WTC11 (cell line): ENCODE data around the gene CISD2. TPM values are rescaled to one million over a fixed set of nuclear protein-coding genes. Genes with fewer than 3 reads are reported as not detected.

Source experiments
- ATAC-seq: fragments of 200-7000 bp; cut with Tn5 transposase; 2 replicates; pipeline ENCODE4 v1.10.0; 2021; ENCODE audit warnings: mild to moderate bottlenecking, moderate library complexity
- CTCF ChIA-PET: fragments of 300-600 bp; sonication (Branson Sonifier 250); formaldehyde crosslinking; loops from one replicate; lab custom pipeline; 2021; ENCODE audit warnings: antibody characterized with exemption; lab: Charles Lee
- POLR2A ChIA-PET: fragments of 350-600 bp; sonication (Branson Sonifier 250); formaldehyde crosslinking; loops from one replicate; lab custom pipeline; 2021; ENCODE audit warnings: antibody characterized with exemption; lab: Charles Lee
- DNase-seq: peaks from one replicate; pipeline ENCODE4 v3.0.0; 2021; ENCODE audit warnings: low spot score
- H3K27ac Mint-ChIP-seq: 2 replicates; pipeline ENCODE4 v1.8.0; 2021; ENCODE audit warnings: mixed read lengths
- H3K27me3 Mint-ChIP-seq: 2 replicates; pipeline ENCODE4 v1.8.0; 2021; ENCODE audit warnings: low read depth, mild to moderate bottlenecking, moderate library complexity, mixed read lengths
- H3K36me3 Mint-ChIP-seq: 2 replicates; pipeline ENCODE4 v1.8.0; 2021; ENCODE audit warnings: mixed read lengths
- H3K4me1 Mint-ChIP-seq: 2 replicates; pipeline ENCODE4 v1.8.0; 2022; ENCODE audit warnings: mixed read lengths
- H3K4me3 Mint-ChIP-seq: 2 replicates; pipeline ENCODE4 v1.8.0; 2021; ENCODE audit warnings: mild to moderate bottlenecking, moderate library complexity, mixed read lengths
- H3K9me3 Mint-ChIP-seq: 2 replicates; pipeline ENCODE4 v1.8.0; 2021; ENCODE audit warnings: mixed read lengths
- AR ChIP-seq: fragments of 250-450 bp; sonication (Bioruptor Pico); IDR thresholded peaks from 2 replicates; pipeline ENCODE4 v1.9.0; 2021; ENCODE audit warnings: mild to moderate bottlenecking
- ATF2 ChIP-seq: sonication (generic); formaldehyde crosslinking; IDR thresholded peaks from 2 replicates; pipeline ENCODE4 v1.8.1; 2022; ENCODE audit warnings: low read depth, missing genetic modification reagents, borderline replicate concordance
- ATF3 ChIP-seq: sonication (generic); formaldehyde crosslinking; conservative IDR thresholded peaks from 2 replicates; pipeline ENCODE4 v1.8.1; 2022; ENCODE audit warnings: mild to moderate bottlenecking, missing genetic modification reagents
- CBFB ChIP-seq: sonication (generic); formaldehyde crosslinking; IDR thresholded peaks from 2 replicates; pipeline ENCODE4 v1.8.1; 2022; ENCODE audit warnings: mild to moderate bottlenecking, low read depth, missing genetic modification reagents
- CDX4 ChIP-seq: fragments of 250-450 bp; sonication (Bioruptor Pico); IDR thresholded peaks from 2 replicates; pipeline ENCODE4 v1.9.0; 2021; ENCODE audit warnings: moderate library complexity, mild to moderate bottlenecking, inconsistent platforms, borderline replicate concordance
- CREM ChIP-seq: sonication (generic); formaldehyde crosslinking; IDR thresholded peaks from 2 replicates; pipeline ENCODE4 v1.8.1; 2022; ENCODE audit warnings: mild to moderate bottlenecking, missing genetic modification reagents, moderate library complexity
- FOXK1 ChIP-seq: sonication (generic); formaldehyde crosslinking; IDR thresholded peaks from 2 replicates; pipeline ENCODE4 v1.8.0; 2022; ENCODE audit warnings: mild to moderate bottlenecking, moderate library complexity, missing genetic modification reagents
- FOXP1 ChIP-seq: sonication (generic); formaldehyde crosslinking; IDR thresholded peaks from 2 replicates; pipeline ENCODE4 v1.8.0; 2022; ENCODE audit warnings: missing genetic modification reagents, mild to moderate bottlenecking, moderate library complexity, borderline replicate concordance
- GABPB1 ChIP-seq: sonication (generic); formaldehyde crosslinking; IDR thresholded peaks from 2 replicates; pipeline ENCODE4 v1.8.1; 2023; ENCODE audit warnings: mild to moderate bottlenecking, missing genetic modification reagents
- HMGA2 ChIP-seq: fragments of 250-450 bp; sonication (Bioruptor Pico); IDR thresholded peaks from 2 replicates; pipeline ENCODE4 v1.4.0; 2021; ENCODE audit warnings: mild to moderate bottlenecking, moderate library complexity
- HMGXB4 ChIP-seq: sonication (generic); formaldehyde crosslinking; IDR thresholded peaks from 2 replicates; pipeline ENCODE4 v1.8.1; 2023; ENCODE audit warnings: mild to moderate bottlenecking, moderate library complexity, missing genetic modification reagents
- MYBL2 ChIP-seq: sonication (generic); formaldehyde crosslinking; IDR thresholded peaks from 2 replicates; pipeline ENCODE4 v1.8.1; 2023; ENCODE audit warnings: mild to moderate bottlenecking, moderate library complexity, missing genetic modification reagents
- NFATC4 ChIP-seq: fragments of 250-450 bp; sonication (Bioruptor Pico); IDR thresholded peaks from 2 replicates; pipeline ENCODE4 v1.9.0; 2021; ENCODE audit warnings: mild to moderate bottlenecking
- NR1H2 ChIP-seq: sonication (generic); formaldehyde crosslinking; IDR thresholded peaks from 2 replicates; pipeline ENCODE4 v1.9.0; 2021; ENCODE audit warnings: mild to moderate bottlenecking, moderate library complexity, missing genetic modification reagents
- NR3C1 ChIP-seq: sonication (generic); formaldehyde crosslinking; conservative IDR thresholded peaks from 2 replicates; pipeline ENCODE4 v1.8.1; 2023; ENCODE audit warnings: low read depth, mild to moderate bottlenecking, missing genetic modification reagents
- PREB ChIP-seq: sonication (generic); formaldehyde crosslinking; IDR thresholded peaks from 2 replicates; pipeline ENCODE4 v1.8.1; 2022; ENCODE audit warnings: mild to moderate bottlenecking, missing genetic modification reagents, moderate library complexity, borderline replicate concordance
- RORB ChIP-seq: fragments of 250-450 bp; sonication (Bioruptor Pico); IDR thresholded peaks from 2 replicates; pipeline ENCODE4 v1.9.0; 2021; ENCODE audit warnings: mild to moderate bottlenecking
- TEAD4 ChIP-seq: sonication (generic); formaldehyde crosslinking; IDR thresholded peaks from 2 replicates; pipeline ENCODE4 v1.8.0; 2022; ENCODE audit warnings: mild to moderate bottlenecking, missing genetic modification reagents
- ZBTB43 ChIP-seq: sonication (generic); formaldehyde crosslinking; IDR thresholded peaks from 2 replicates; pipeline ENCODE4 v1.8.1; 2023; ENCODE audit warnings: mild to moderate bottlenecking, missing genetic modification reagents
- ZNF138 ChIP-seq: sonication (generic); formaldehyde crosslinking; conservative IDR thresholded peaks from 2 replicates; pipeline ENCODE4 v1.8.1; 2022; ENCODE audit warnings: mild to moderate bottlenecking, moderate library complexity, missing genetic modification reagents
- ZNF396 ChIP-seq: fragments of 250-450 bp; sonication (Bioruptor Pico); IDR thresholded peaks from 2 replicates; pipeline ENCODE4 v1.8.0; 2021; ENCODE audit warnings: mild to moderate bottlenecking, moderate library complexity, borderline replicate concordance
- ZNF416 ChIP-seq: fragments of 250-450 bp; sonication (Bioruptor Pico); IDR thresholded peaks from 2 replicates; pipeline ENCODE4 v1.9.0; 2021; ENCODE audit warnings: mild to moderate bottlenecking, inconsistent platforms
- total RNA-seq: library from RNA; stranded (reverse); gene quantifications from 3 replicates; pipeline ENCODE4 v1.2.3, GENCODE V29; 2021

Gene CISD2
- total RNA-seq, 1 experiment from 2014 or later = 30.0 TPM

GRCh38 chr4:102832667-102833066 lies 36.1 kb upstream of the CISD2 start:
- Mint-ChIP-seq H3K4me1 (peaks cover 36% of the 10 kb centered on the region), H3K9me3 (no peaks in the 10 kb centered on the region), H3K4me3 (no peak overlapping the region), H3K27ac (no peak overlapping the region), H3K36me3 (no peaks in the 10 kb centered on the region), H3K27me3 (no peaks in the 10 kb centered on the region)
- ChIA-PET CTCF (interaction anchor here (0.7 kb wide), 1 partner anchor 1562 kb away, joined by 3 read pairs; no protein-coding TSS in a partner anchor), POLR2A (no interaction called here)
- no peak for ATAC-seq
- no peak for DNase-seq
- no peak for TF ChIP-seq ZNF138
- TF ChIP-seq NFATC4 (CRISPR knock-in tag) = no peak
- TF ChIP-seq ATF2 = no peak
- TF ChIP-seq HMGA2 (CRISPR knock-in tag) = no peak
- no peak for TF ChIP-seq ZNF396
- no peak for TF ChIP-seq CREM (CRISPR knock-in tag)
- no peak for TF ChIP-seq ATF3 (CRISPR knock-in tag)
- TF ChIP-seq NR1H2 = no peak
- TF ChIP-seq AR = no peak
- TF ChIP-seq HMGXB4 (CRISPR knock-in tag) = no peak
- TF ChIP-seq FOXP1 (CRISPR knock-in tag) = no peak
- TF ChIP-seq CBFB = no peak

- no peak overlapping the region for H3K4me3 Mint-ChIP-seq
- H3K27ac Mint-ChIP-seq = no peak overlapping the region
- ChIA-PET CTCF (no interaction called here), POLR2A (interaction anchor here (0.8 kb wide), 1 partner anchor 9 kb away, joined by 3 read pairs; the partner anchor contains the start of gene UBE2D3)
- no peaks in the 10 kb centered on the region for H3K9me3 Mint-ChIP-seq
- no peak for DNase-seq
- no peaks in the 10 kb centered on the region for H3K36me3 Mint-ChIP-seq
- no peak for ATAC-seq
- TF ChIP-seq ZBTB43 (CRISPR knock-in tag) = no peak
- no peak for TF ChIP-seq NR3C1
- no peak for TF ChIP-seq ZNF416
- no peak for TF ChIP-seq NFATC4 (CRISPR knock-in tag)
- TF ChIP-seq GABPB1 (CRISPR knock-in tag) = no peak
- TF ChIP-seq MYBL2 = no peak
- no peak for TF ChIP-seq ZNF396
- no peak for TF ChIP-seq FOXK1 (CRISPR knock-in tag)
- TF ChIP-seq PREB = no peak
- no peak for TF ChIP-seq RORB (CRISPR knock-in tag)
- TF ChIP-seq TEAD4 = no peak
- no peak for TF ChIP-seq CDX4 (CRISPR knock-in tag)
- H3K27me3 Mint-ChIP-seq = no peaks in the 10 kb centered on the region
- peaks cover 19% of the 10 kb centered on the region for H3K4me1 Mint-ChIP-seq
These were observed 32.2 kb upstream of the CISD2 start for GRCh38 chr4:102836596-102836995.
